HepG2 (cell line): ENCODE results near the gene NLRX1. TPM values are rescaled to one million over a fixed set of nuclear protein-coding genes. Genes with fewer than 3 reads are reported as not detected.

ENCODE experiments used
- KLF6 ChIP-seq: IDR thresholded peaks from 2 replicates; pipeline ENCODE4 v1.8.0; 2016; ENCODE audit warnings: missing biosample characterization, missing genetic modification reagents
- ONECUT2 ChIP-seq: sonication (generic); formaldehyde crosslinking; IDR thresholded peaks from 2 replicates; pipeline ENCODE4 v1.4.0; 2020; ENCODE audit warnings: missing genetic modification reagents
- POLR2AphosphoS5 ChIP-seq: IDR thresholded peaks from 2 replicates; pipeline ENCODE4 v1.6.1; 2012; ENCODE audit warnings: low read depth, low read length
- SOX13 ChIP-seq, 3 experiments: fragments of 450-650 bp in 1 of 3; sonication (generic) in 1 of 3; formaldehyde crosslinking in 1 of 3; IDR thresholded peaks in 2 of 3; conservative IDR thresholded peaks in 1 of 3; 2 replicates each; pipeline versions ENCODE4 v1.5.0 to v1.6.1; 2016 to 2020; ENCODE audit warnings: antibody characterized with exemption in 1 of 3, mild to moderate bottlenecking in 1 of 3, missing compliant biosample characterization in 1 of 3, missing genetic modification reagents in 1 of 3, moderate library complexity in 1 of 3
- ZFP90 ChIP-seq: sonication (generic); formaldehyde crosslinking; IDR thresholded peaks from 2 replicates; pipeline ENCODE4 v1.8.0; 2022; ENCODE audit warnings: missing genetic modification reagents, mild to moderate bottlenecking, inconsistent platforms, borderline replicate concordance
- ZNF563 ChIP-seq: sonication (generic); formaldehyde crosslinking; IDR thresholded peaks from 2 replicates; pipeline ENCODE4 v1.8.0; 2022; ENCODE audit warnings: mild to moderate bottlenecking, moderate library complexity, missing genetic modification reagents
- ZNF674 ChIP-seq: sonication (generic); formaldehyde crosslinking; IDR thresholded peaks from 2 replicates; pipeline ENCODE4 v1.5.0; 2020; ENCODE audit warnings: low read depth, mild to moderate bottlenecking, missing genetic modification reagents
- polyA plus RNA-seq, 8 experiments: library from polyadenylated mRNA; depleted of rRNA in 3 of 8; stranded (reverse) in 7 of 8; unstranded in 1 of 8; fragments of >200 nt; fragmentation: Illumina TruSeq in 4 of 8; extraction: Trizol in 4 of 8; gene quantifications; 2 replicates each; pipeline versions ENCODE4 v1.2.1 to v1.2.3, GENCODE V29; 2011 to 2016; ENCODE audit warnings: low read depth in 4 of 8, missing spikeins in 1 of 8, mixed read lengths in 1 of 8; ENCODE audit not compliant: insufficient read depth in 1 of 8
- total RNA-seq, 5 experiments: library from RNA; depleted of rRNA; stranded (reverse); fragments of >200 nt; fragmentation: Illumina TruSeq; extraction: Trizol; gene quantifications; 2 replicates each; pipeline ENCODE4 v1.2.3, GENCODE V29; 2016; ENCODE audit warnings: low read depth in 1 of 5
- TF ChIP-seq, protein P1 (sequence below): sonication (generic); formaldehyde crosslinking; IDR thresholded peaks from 2 replicates; pipeline ENCODE4 v1.8.1; 2022; ENCODE audit warnings: mild to moderate bottlenecking, missing genetic modification reagents
- TF ChIP-seq, protein P2 (sequence below): IDR thresholded peaks from 2 replicates; pipeline ENCODE4 v1.6.1; 2018; ENCODE audit warnings: missing genetic modification reagents, mild to moderate bottlenecking, missing compliant biosample characterization
- TF ChIP-seq, protein P3 (sequence below): sonication (generic); formaldehyde crosslinking; IDR thresholded peaks from 2 replicates; pipeline ENCODE4 v1.4.0; 2020; ENCODE audit warnings: missing genetic modification reagents
- TF ChIP-seq, protein P4 (sequence below): IDR thresholded peaks from 2 replicates; pipeline ENCODE4 v1.4.0; 2020; ENCODE audit warnings: mild to moderate bottlenecking, missing genetic modification reagents
- TF ChIP-seq, protein P5 (sequence below): sonication (generic); formaldehyde crosslinking; IDR thresholded peaks from 2 replicates; pipeline ENCODE4 v1.8.1; 2023; ENCODE audit warnings: missing genetic modification reagents, mild to moderate bottlenecking, borderline replicate concordance

The NLRX1 gene
- total and polyA plus RNA-seq, 2 of the 13 experiments (the other 11 are each of a cell fraction or from before 2014, with no cell fraction given): 8.7 to 11.0 TPM

DNA sequence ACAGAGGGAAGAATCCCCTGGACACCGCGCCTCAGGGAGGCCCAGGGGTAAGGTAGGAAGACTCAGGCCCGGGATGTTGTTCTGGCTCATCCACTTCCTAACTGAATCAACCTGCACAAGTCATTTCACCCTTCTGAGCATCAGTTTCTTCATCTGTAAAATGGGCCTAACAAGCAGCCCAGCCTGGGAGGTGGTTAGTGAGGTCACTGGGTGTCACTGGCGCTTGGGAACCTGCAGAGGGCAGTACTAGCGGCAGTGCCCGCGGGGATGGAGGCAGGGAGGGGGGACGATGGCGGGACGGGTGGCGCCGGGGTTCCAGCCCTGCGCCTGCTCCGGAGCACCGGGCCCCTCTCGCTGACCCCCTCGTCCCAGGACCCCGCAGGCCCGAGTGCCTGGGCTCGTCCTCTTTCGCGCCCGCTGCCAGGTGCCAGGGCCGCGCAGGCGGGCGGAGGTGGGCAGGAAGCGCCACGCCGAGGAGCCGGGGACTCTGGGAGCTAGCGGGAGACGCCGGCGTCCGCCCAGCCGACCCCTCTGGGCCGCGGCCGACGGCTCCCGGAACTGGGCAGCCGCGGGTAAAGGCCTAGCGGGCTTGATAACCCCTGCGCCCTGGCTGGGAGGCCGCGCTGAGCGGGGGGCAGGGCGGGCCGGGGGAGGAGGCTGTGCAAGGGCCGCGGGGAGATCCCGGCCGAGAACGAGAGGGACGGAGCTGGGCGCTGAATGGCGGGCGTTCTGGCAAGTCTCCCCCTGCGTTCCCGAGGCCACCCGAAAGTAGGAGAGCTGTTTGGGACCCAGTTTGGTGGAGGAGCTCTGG, at the start of gene NLRX1 (continued):
- TF ChIP-seq, protein P1, sequence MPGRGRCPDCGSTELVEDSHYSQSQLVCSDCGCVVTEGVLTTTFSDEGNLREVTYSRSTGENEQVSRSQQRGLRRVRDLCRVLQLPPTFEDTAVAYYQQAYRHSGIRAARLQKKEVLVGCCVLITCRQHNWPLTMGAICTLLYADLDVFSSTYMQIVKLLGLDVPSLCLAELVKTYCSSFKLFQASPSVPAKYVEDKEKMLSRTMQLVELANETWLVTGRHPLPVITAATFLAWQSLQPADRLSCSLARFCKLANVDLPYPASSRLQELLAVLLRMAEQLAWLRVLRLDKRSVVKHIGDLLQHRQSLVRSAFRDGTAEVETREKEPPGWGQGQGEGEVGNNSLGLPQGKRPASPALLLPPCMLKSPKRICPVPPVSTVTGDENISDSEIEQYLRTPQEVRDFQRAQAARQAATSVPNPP: no peak
- TF ChIP-seq ONECUT2: no peak
- peak; percentile 64; the same call in 1 of the 2 replicates for TF ChIP-seq KLF6
- TF ChIP-seq, protein P2, sequence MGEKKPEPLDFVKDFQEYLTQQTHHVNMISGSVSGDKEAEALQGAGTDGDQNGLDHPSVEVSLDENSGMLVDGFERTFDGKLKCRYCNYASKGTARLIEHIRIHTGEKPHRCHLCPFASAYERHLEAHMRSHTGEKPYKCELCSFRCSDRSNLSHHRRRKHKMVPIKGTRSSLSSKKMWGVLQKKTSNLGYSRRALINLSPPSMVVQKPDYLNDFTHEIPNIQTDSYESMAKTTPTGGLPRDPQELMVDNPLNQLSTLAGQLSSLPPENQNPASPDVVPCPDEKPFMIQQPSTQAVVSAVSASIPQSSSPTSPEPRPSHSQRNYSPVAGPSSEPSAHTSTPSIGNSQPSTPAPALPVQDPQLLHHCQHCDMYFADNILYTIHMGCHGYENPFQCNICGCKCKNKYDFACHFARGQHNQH (CRISPR knock-in tag): no peak
- TF ChIP-seq SOX13 (IDR thresholded peaks at IDR 0.05): no peak
- TF ChIP-seq SOX13 (CRISPR knock-in tag; conservative IDR thresholded peaks at IDR 0.05 in 1 of 2, IDR thresholded peaks at IDR 0.05 in 1 of 2): peak in 1 of 2 experiments; percentile 3; a peak in 1 of 4 replicates
- TF ChIP-seq, protein P3, sequence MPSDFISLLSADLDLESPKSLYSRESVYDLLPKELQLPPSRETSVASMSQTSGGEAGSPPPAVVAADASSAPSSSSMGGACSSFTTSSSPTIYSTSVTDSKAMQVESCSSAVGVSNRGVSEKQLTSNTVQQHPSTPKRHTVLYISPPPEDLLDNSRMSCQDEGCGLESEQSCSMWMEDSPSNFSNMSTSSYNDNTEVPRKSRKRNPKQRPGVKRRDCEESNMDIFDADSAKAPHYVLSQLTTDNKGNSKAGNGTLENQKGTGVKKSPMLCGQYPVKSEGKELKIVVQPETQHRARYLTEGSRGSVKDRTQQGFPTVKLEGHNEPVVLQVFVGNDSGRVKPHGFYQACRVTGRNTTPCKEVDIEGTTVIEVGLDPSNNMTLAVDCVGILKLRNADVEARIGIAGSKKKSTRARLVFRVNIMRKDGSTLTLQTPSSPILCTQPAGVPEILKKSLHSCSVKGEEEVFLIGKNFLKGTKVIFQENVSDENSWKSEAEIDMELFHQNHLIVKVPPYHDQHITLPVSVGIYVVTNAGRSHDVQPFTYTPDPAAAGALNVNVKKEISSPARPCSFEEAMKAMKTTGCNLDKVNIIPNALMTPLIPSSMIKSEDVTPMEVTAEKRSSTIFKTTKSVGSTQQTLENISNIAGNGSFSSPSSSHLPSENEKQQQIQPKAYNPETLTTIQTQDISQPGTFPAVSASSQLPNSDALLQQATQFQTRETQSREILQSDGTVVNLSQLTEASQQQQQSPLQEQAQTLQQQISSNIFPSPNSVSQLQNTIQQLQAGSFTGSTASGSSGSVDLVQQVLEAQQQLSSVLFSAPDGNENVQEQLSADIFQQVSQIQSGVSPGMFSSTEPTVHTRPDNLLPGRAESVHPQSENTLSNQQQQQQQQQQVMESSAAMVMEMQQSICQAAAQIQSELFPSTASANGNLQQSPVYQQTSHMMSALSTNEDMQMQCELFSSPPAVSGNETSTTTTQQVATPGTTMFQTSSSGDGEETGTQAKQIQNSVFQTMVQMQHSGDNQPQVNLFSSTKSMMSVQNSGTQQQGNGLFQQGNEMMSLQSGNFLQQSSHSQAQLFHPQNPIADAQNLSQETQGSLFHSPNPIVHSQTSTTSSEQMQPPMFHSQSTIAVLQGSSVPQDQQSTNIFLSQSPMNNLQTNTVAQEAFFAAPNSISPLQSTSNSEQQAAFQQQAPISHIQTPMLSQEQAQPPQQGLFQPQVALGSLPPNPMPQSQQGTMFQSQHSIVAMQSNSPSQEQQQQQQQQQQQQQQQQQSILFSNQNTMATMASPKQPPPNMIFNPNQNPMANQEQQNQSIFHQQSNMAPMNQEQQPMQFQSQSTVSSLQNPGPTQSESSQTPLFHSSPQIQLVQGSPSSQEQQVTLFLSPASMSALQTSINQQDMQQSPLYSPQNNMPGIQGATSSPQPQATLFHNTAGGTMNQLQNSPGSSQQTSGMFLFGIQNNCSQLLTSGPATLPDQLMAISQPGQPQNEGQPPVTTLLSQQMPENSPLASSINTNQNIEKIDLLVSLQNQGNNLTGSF (CRISPR knock-in tag): peak; percentile 49; the same call in 1 of the 2 replicates
- peak; percentile 84; the same call in 1 of the 2 replicates for TF ChIP-seq ZNF563 (CRISPR knock-in tag)
- TF ChIP-seq ZFP90 (CRISPR knock-in tag): no peak; the same call in 1 of the 2 replicates
- TF ChIP-seq, protein P4, sequence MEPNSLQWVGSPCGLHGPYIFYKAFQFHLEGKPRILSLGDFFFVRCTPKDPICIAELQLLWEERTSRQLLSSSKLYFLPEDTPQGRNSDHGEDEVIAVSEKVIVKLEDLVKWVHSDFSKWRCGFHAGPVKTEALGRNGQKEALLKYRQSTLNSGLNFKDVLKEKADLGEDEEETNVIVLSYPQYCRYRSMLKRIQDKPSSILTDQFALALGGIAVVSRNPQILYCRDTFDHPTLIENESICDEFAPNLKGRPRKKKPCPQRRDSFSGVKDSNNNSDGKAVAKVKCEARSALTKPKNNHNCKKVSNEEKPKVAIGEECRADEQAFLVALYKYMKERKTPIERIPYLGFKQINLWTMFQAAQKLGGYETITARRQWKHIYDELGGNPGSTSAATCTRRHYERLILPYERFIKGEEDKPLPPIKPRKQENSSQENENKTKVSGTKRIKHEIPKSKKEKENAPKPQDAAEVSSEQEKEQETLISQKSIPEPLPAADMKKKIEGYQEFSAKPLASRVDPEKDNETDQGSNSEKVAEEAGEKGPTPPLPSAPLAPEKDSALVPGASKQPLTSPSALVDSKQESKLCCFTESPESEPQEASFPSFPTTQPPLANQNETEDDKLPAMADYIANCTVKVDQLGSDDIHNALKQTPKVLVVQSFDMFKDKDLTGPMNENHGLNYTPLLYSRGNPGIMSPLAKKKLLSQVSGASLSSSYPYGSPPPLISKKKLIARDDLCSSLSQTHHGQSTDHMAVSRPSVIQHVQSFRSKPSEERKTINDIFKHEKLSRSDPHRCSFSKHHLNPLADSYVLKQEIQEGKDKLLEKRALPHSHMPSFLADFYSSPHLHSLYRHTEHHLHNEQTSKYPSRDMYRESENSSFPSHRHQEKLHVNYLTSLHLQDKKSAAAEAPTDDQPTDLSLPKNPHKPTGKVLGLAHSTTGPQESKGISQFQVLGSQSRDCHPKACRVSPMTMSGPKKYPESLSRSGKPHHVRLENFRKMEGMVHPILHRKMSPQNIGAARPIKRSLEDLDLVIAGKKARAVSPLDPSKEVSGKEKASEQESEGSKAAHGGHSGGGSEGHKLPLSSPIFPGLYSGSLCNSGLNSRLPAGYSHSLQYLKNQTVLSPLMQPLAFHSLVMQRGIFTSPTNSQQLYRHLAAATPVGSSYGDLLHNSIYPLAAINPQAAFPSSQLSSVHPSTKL: peak; percentile 49; the same call in 1 of the 2 replicates
- TF ChIP-seq ZNF674 (CRISPR knock-in tag): no peak
- TF ChIP-seq, protein P5, sequence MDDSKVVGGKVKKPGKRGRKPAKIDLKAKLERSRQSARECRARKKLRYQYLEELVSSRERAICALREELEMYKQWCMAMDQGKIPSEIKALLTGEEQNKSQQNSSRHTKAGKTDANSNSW (CRISPR knock-in tag): no peak
- TF ChIP-seq POLR2AphosphoS5: peak; percentile 65
